Activated gamma-delta T cell (primary cell): ENCODE measurements around the gene ITGB2.

ENCODE experiments used
- DNase-seq: peaks from one replicate; lab custom pipeline; 2025; lab: John Stamatoyannopoulos, UW

Gene ITGB2

DNA sequence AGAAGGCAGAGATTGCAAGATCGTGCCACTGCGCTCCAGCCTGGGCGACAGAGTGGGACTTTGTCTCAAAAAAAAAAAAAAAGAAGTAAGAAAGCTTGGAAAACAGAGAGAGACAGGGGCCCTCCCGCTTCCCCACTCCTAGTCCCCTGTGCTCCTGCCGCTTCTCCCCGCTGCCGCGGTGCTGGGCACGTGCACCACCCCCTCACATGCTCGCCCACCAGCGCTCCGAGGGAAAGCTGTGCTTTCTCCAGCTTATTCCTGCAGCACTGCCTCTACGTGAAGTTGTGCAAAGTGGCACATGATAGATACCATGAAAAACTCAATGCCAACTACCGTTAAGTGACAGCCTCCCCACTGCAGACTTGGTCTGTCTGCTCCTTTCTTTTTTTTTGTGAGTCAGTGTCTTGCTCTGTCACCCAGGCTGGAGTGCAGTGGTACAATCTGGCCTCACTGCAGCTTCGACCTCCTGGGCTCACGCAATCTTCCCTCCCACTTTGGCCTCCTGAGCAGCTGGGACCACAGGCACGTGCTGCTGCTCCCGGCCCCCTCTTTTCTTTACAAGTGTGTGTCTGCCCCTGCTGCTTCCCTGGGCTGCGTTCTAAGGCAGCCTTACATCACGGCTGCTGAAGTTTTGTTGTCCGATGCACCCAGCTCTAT is 34.6 kb upstream of the ITGB2 start:
- DNase-seq, result no peak

DNA sequence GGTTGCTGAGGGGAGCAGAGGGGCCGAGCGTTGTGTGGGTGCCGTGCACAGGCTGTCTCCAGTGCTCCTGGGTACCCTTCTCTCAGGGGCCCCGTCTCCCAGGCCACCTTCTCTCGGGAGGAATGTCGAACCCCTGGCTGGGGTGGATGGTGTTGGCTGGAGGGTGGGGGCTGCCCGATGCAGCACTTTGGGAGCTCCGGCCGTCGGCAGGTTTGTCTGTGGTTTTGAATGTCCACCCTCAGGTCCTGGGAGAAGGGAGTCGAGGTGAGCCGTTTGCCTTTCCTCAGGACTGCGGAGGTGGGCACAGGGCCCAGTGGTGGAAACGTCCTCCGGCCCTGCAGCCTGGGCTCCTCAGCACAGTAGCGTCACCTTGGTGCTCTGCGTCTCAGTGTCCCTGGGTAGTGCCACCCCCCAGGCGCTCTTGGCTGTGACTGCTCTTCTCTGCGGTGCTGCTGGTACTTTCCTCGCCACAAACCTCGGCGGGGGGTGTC is 33.6 kb upstream of the ITGB2 start:
- no peak for DNase-seq

DNA sequence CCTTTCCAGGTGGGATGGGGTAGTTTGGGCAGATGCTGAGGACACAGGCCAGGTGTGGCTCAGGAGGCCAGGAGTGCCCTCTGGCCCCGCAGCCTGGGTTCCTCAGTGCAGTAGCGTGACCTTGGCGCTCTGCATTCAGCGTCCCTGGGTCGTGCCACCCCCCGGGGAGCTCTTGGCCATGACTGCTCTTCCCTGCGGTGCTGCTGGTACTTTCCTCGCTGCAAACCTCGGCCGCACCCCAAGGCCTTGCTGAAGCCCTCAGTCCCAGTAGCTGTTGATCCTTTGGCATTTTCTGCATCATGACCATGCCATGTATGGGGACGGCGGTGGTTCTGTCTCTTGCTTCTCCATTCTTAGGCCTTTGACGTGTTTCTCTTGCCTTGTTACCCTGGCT is 32.9 kb upstream of the ITGB2 start:
- DNase-seq, result no peak

DNA sequence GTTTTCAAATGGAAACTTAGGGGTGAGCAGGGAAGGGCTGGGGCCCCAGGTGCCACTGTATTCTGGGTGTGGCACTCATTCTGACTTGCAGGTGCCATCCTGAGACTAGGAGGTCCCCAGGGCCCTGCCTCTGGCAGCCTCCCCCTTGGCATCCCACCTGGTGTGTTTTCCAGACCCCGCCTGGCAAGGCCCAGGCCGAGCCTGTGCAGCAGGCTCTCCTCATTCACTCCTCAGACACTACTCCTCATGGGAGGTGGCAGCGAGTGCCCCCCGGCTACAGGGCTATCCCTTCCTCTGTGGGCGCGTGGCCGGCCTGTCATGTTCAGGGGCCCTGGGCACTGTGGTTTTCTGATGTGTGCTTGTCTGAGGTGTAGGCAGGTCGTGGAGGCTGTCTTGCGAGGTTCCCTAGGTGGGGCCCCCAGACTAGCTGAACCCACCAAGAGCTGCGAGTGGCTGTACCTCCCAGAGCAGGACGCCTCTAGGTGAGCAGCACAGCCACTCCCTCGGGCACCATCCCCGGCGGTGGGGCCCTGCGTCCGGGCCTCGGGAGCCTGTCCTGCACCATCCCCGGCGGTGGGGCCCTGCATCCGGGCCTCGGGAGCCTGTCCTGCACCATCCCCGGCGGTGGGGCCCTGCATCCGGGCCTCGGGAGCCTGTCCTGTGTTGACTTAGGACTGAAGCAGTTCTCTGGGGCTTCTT is 32.4 kb upstream of the ITGB2 start:
- no peak for DNase-seq

DNA sequence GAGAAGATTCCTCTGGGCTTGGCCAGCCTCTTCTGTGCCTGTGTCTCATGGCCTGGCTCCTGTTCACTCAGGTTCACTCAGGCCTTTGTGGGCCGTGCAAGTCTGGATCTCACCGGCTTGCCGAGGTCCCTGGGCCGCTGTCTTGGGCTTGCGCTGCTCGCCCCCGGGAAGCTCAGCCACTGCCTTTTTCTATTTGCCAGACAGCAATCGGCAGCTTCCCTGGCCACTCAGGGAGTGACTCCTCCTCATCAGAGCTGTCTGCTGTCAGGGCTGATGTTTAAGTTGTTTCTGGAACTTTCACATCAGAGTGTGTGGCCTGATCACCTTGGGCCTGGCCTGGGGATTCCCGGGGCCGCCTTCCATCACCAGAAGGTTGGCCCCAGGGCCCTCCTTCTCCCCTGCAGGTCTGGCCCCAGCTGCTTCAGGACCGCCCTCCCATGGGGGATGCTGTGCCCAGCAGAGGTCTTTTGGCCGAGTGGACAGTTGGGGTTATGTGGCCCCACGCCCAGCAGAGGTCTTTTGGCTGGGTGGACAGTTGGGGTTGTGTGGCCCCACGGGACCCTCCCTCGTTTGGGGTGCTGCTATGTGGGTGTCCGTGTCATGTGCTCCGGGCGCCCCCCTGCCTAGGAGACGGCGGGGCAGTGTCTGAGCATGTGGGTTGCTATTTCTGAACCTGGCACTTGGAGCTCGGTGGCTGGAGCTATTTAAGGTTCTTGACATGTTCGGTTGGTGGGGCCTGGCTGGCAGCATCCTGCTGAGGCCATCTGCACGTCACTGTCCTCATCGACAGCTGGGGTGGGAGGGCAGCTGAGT is 31.6 kb upstream of the ITGB2 start:
- DNase-seq, result no peak

DNA sequence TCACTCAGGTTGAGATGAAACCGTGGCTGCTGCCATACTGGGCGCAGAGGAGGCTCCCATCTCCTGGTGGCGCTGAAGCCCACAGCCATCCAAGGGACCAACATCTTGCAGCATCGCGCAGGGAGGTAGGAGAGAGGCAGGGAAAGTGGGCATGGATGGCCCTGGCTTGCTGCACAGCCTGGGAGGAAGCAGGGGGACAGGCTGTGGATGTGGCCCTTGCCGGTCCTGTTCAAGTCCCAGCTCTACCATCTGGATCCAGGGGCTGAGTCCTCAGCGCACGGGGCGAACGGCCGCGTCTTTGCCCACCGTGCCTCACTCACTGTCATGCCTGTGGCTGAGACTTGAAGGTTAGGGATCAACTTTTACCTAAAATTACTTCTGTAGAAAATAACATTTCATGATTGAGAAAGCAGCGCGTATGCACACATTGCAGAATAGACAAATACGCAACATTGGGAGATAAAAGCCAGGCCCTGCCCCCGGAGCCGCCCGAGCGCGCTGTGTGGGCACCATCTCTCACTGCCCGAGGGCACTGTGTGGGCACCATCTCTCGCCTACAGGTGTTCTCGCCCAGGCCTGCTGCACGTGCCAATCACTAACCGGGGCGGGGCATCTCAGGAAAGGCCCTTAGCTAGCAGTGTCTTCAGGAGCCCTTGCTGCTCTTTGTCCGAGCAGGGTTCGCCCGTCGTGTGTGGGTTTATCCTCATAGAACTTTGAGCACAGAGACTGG is 30.7 kb upstream of the ITGB2 start:
- DNase-seq, result no peak

DNA sequence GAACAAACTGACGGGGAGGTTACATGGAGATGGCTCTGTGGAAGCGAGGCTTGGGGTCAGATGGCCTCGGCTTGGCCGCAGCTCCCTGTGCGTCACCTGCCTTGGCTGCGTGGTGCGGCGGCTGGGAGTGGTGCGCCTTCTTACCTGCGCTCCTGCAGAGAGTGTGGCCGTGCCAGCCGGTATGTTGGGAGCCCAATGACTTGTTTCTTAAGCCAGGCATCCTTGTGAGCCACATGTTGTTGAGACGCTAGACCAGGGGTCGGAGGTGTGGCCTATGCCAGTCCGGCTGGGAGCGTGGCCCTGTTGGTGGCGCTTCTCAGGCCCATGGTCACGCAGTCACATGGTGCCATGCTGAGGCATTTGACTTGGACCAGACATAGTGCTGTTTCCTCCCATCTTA is 29.7 kb upstream of the ITGB2 start:
- DNase-seq, result no peak

DNA sequence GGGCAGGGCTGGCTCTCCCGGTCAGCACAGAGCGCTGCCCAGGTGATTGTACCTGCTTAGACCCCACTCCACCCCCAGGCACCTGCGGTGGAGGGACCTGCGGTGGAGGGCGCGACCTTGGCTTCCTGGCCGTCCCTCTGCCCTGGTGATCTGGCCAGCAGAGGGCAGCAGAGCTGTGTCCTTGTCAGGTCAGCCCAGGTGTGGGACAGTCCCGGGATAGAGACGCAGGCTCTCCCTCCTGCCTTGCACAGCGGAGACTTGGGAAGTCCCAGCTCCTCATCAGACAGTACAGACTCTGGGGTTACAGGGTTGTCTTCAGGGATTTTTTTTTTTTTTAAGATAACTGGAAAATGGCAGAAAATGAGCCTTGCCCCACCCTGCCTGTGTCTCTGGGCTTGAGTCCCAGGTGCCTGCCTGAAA is 29.1 kb upstream of the ITGB2 start:
- no peak for DNase-seq

DNA sequence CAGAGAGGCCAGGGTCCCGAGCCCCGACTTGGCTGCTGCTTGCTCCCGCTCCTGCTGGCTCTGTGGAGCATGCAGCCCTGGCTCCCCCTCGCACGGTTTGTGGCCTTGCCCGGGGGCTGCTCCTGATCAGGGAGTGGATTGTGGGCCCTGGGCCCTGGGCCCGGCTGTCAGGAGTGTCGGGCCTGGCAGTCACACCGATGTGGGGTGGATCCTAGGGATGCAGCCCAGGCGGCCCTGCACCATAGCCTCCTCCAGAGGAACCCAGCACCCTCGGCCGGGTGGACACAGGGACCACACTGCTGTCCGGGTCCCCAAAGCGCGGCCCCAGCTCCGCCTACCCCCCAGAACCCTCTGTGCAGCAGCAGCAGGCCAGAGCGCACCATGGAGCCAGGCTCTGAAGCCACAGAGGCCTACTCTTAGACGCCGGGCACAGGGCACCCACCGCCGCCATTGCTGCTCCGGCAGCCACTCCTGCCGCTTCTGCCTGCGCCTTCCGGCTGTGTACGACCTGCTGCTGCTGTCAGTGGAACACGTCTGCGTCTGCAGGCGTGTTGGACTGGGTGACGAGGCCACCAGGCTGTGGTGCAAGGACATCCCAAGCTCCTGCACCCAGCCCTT is 28.6 kb upstream of the ITGB2 start:
- no peak for DNase-seq

DNA sequence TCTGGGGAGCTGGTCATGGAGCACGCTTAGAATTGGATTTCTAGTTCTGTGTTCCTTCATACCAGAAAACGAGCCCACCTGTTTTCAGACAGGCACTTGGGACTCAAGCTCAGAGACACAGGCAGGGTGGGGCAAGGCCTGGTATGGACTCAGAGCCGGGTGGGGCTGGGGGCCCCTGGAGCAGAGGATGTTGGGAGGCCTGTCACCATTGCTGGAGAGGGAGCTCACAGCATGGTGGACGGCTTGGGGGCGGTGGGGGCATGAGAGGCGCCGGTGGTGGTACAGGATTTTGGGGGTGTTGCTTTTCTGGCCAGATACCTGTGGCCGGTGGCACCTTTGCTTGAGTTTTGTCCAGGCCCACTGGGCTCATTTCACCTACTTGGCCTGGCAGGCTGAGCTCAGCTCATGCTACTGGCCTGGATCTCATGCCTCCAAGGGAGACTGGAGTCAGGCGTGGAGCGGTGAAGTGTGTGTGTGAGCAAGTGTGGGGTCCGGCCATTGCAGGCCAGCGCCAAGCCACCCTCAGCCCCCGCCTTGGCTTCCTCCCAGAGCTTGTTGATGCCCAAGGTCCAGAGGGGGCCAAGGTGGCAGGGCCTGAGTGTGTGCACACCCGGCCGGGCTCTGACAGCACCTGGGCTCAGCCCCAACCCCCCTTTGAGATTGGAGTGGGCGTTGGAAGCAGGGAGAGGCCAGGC is 27.9 kb upstream of the ITGB2 start:
- no peak for DNase-seq

DNA sequence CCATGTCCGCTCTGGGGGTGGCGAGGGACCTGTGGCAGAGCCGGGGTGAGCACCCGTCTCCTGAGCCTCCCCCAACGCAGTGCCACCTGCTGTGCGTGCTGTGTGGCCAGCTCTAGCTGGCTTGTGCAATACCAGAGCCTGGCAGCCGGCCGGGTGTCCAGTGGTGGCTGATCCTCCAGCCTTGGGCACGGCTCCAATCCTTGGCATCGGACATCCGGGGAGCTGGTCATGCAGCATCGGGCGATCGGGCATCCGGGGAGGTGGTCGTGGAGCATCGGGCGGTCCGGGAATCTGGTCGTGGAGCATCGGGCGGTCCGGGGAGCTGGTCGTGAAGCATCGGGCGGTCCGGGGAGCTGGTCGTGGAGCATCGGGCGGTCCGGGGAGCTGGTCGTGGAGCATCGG is 27.2 kb upstream of the ITGB2 start:
- DNase-seq, result no peak

DNA sequence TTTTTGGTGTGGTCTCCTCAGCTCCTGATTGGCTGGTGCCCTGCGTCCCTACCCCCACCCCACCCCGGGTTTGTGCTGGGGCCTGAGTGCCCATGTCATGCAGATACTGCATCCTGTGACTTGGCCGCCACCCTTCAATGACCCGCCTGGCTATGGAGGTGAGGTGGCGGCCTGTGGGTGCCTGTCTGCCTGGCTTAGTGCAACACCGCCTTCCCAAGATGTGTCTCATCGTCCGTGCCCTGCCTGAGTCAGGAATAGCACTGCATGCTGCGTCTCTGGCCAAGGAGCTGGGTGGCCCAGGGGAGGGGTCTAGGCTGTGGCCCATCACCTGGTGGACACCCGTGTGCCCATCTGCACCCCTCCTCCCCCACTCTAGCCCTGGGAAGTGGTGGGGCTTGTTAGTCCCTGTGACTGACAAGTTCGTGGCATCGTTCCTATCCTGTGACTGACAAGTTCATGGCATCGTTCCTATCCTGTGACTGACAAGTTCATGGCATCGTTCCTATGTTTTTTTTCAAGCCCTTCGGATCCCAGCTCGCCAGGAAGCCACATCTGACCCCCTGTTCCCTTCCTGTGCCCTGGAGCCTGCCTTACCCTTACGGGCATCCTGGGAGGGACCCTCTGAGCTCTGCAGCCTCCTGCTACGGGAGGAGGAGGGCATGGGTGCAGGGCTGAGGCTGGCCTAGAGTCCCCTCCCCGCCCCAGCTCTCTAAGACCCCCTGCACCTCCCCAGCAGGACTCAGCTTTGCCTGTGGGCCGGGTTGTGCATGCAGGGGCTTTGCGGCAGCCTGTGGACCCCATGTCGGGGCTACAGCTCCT is 26.6 kb upstream of the ITGB2 start:
- DNase-seq, result no peak

DNA sequence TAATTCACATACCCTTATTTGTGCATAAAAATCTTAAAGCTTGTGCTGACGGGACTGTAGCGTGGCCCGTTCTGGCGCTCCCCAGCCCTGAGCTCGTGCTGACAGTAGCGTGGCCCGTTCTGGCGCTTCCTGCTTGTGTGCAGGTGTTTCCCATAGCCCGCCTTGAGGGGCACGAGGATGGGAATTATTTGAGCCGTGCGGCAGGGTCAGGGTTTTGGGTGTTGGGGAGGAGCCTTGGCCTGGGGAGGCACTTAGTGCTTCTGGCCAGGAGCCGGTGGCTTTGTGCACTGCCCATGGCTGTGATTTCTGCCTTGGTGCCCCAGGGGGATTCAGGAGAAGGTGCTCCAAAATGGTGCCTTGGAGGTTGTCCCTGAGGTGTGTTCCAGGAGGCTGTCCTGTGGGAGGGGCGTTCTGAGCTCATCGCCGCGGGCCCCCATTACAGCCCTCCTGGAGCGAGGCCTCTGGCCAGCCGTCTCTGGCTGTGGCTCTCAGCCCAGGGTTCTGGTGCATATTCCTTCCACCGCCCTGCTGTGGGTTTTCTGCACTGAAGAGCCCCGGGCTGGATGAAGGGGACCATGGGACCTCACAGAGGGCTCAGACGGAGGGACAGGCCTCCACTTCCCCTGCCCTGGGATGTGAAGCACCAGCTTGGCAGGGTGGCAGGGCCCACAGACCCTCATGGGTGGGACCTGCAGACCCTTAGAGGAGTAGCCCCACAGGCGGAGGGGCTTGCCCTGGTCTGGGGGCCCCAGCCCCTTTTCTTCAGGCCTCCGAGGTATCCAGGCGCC is 25.7 kb upstream of the ITGB2 start:
- DNase-seq, result no peak

DNA sequence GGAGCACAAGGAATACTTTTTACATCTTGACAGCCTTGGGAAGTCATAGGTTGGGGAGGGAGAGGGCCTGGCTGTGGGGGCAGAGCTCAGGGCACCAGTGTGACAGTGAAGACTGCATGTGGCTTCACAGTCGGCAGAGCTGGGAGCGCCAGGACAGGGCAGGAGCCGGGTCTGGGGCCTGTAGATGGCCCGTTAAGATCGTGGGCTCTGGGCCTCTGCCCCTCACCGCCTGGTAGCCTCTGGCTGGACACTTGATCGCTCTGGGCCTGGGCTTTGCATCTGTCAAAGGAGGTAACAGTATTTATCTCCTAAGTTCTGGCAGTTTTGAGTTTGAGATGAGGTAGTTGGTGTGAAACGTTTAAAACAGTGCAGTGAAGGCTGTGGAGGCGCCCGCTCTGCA is 23.9 kb upstream of the ITGB2 start:
- no peak for DNase-seq

DNA sequence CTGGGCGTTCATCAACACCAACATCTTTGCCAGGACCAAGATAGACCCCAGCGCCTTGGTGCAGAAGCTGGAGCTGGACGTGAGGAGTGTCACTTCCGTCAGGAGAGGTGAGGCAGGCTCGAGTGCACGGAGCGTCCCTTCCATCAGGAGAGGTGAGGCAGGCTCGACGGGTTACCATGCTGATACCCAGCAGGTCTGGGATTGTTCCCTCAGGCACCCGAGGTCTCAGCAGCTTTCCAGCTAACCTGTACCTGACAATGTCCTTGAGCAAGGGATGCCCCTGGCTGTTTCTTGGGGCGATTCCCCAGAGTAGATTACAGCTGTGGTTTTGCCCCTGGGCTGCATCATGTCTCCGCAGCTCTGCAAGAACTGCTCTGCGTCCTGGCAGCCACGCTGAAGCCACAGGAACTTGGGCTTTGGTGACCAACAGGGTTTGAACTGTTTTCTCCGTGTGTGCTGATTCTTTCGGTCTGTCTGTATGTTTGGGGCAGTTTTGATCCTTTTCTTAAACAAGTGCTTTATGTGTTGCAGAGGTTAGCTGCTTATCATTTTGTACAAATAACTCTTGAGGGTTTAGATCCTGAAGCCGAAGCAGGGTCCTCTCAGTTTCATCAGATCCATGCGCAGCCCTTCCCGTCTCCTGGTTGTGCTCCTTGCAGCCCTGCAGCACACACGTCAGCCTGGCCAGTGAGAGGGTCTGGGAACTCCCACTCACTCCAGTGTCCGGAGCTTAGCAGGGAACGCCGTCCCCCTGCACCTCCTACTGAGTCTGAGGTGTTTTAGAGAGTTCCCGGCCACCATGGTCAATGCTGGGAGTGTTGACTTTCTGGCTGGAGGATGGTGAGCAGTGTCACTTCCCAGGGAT is 23.2 kb upstream of the ITGB2 start:
- no peak for DNase-seq

DNA sequence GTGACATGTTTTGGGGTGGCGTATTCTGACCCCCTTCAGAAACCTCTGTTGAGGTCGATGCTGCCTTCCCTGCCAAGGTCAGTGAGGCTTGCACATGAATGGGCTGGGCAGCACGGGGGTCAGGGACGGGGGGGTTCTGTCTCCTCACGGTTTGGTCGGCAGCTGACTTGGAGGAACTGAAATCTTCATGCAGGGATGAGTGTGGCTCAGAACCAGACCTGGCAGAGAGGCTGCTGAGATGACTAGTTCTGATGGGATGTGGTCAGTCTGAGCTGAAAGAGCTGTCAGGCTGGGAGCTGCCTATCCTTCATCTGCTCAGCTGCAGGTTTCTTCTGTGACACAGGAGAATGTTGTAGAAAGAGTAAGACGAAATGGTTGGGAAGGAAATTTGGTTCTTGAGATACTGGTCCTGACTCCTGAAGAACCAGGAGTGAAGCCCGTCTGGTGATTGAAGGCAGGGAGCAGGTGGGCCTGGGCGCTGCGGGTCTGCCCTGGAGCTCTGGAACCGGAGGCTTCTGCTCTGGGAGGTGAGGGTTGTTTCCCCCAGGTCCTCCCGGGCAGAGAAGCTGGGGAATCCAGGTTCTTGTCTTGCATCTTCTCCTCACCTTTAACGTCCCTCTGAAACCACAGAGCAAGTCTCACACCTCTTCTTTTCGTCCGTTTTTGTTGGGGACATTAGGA is 22.4 kb upstream of the ITGB2 start:
- no peak for DNase-seq

DNA sequence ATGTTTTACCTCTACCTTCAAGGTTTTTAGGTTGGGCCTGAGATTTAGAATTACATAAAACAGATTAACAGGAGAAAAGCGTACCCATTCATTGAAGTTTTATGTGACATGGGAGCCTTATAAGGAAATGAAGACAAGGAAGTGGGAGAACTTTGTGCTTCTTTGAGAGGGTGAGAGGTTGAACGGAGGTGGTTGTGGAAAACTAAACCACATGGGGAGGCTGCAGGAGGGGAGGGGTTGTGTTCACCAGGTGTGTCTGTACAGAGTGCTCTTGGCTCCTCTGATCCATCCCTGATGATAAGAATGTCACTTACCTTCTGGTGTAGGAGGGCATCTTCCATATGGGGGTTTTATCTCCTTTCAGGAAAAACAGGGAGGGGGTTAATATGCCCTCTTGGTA is 21.9 kb upstream of the ITGB2 start:
- DNase-seq, result no peak

DNA sequence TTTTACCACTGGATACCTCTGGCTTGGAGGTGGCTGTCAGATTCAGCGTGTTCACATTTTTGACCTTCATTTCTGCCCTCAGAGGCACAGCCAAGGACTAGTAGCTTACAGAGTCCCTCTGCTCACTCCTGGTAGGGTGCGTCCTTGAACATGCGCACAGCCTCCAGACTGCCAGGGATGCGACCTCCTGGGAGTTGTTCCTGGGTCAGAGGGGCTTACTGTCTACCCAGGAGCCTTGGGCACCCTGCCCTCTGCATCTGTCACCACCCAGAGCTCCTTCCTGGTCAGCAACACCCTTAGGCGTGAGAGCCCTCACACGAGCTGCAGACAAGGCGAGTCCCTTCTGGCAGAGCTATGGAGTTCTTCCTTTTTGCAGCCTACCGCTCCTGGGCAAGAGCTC is 20.9 kb upstream of the ITGB2 start:
- no peak for DNase-seq
